ENCODE results near the gene CAMK2N2. TPM values are rescaled to one million over a fixed set of nuclear protein-coding genes. Genes with fewer than 3 reads are reported as not detected.

Gene CAMK2N2
- total RNA-seq, 1 experiment from 2014 or later = 2.2 TPM

GRCh38 chr3:184290331-184290730 is 29.0 kb upstream of the CAMK2N2 start:
- H2AFZ ChIP-seq = no peak overlapping the region

DNA sequence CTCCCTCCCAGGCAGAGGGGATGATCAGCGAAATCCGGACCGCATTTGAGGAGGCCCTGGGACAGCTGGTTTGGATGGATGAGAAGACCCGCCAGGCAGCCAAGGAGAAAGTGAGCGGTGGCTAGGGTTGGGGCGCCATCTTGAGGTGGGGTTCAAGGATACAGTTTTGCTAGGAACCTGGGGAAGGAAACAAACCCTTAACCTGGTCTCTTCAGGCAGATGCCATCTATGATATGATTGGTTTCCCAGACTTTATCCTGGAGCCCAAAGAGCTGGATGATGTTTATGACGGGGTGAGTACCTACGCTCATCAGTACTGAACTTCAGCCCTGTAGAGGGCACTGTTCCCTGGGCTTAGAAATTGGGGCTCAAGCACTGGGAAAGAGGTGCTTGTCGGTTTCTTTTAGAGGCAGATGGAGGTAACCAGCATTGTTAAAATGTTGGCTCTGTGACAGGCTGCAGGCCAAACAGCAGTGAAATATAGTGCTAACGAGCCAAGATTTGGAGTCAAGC is 28.1 kb upstream of the CAMK2N2 start:
- Histone ChIP-seq H2AFZ (no peak overlapping the region), H3K36me3 (ENCODE audit: low read depth) (no peaks in the 10 kb centered on the region), H3F3A (ENCODE audit: insufficient read depth, low read depth) (no peaks in the 10 kb centered on the region), H3K4me3 (no peak overlapping the region), H4K20me1 (ENCODE audit: insufficient read depth) (no peaks in the 10 kb centered on the region), H3K27me3 (ENCODE audit: insufficient read depth, low read depth) (no peaks in the 10 kb centered on the region; the same call in 1 of the 2 replicates), H3K27ac (no peak overlapping the region), H3K79me2 (ENCODE audit: low read depth) (no peaks in the 10 kb centered on the region), H3K4me2 (no peak overlapping the region), H3K9me2 (ENCODE audit: insufficient read depth) (no peaks in the 10 kb centered on the region), H3K9me3 (ENCODE audit: insufficient read depth, low read depth) (no peaks in the 10 kb centered on the region), H3K4me1 (replicated peaks; ENCODE audit: insufficient read depth) (no peaks in the 10 kb centered on the region)
- ChIA-PET CTCF (interaction anchor here (0.5 to 1.3 kb wide), 4 partner anchors 64 to 394 kb away, joined by 3 to 10 read pairs (median 6); no protein-coding TSS in a partner anchor), POLR2A (ENCODE audit: unreplicated experiment) (no interaction called here)
- intact Hi-C loops (cut with micrococcal nuclease; ENCODE audit: unreplicated experiment) = loop anchor here (1.0 to 10.0 kb wide), 9 partner anchors 39 to 1167 kb away; partner anchors contain the start of gene MAP6D1
- TF ChIP-seq, protein P1, sequence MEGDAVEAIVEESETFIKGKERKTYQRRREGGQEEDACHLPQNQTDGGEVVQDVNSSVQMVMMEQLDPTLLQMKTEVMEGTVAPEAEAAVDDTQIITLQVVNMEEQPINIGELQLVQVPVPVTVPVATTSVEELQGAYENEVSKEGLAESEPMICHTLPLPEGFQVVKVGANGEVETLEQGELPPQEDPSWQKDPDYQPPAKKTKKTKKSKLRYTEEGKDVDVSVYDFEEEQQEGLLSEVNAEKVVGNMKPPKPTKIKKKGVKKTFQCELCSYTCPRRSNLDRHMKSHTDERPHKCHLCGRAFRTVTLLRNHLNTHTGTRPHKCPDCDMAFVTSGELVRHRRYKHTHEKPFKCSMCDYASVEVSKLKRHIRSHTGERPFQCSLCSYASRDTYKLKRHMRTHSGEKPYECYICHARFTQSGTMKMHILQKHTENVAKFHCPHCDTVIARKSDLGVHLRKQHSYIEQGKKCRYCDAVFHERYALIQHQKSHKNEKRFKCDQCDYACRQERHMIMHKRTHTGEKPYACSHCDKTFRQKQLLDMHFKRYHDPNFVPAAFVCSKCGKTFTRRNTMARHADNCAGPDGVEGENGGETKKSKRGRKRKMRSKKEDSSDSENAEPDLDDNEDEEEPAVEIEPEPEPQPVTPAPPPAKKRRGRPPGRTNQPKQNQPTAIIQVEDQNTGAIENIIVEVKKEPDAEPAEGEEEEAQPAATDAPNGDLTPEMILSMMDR (conservative IDR thresholded peaks at IDR 0.05) = peak; percentile 81
- no peak for TF ChIP-seq EZH2 (IDR thresholded peaks at IDR 0.05; ENCODE audit: low read depth)
- no TSS peak for BruUV-seq (replicated peaks)
- peak; percentile 63 to 75 for DNase-seq

More at GRCh38 chr3:184290331-184290730, 29.0 kb upstream of the CAMK2N2 start:
- no peaks in the 10 kb centered on the region; the same call in 1 of the 2 replicates for H3K27me3 ChIP-seq (ENCODE audit: insufficient read depth, low read depth)
- no peaks in the 10 kb centered on the region for H3K9me2 ChIP-seq (ENCODE audit: insufficient read depth)
- no peak overlapping the region for H3K4me3 ChIP-seq
- BruUV-seq (replicated peaks) = no TSS peak
- TF ChIP-seq EZH2 (IDR thresholded peaks at IDR 0.05; ENCODE audit: low read depth) = no peak
- TF ChIP-seq, protein P1 (conservative IDR thresholded peaks at IDR 0.05) = no peak
- ChIA-PET POLR2A (ENCODE audit: unreplicated experiment) (no interaction called here), CTCF (no interaction called here)
- no peaks in the 10 kb centered on the region for H3K9me3 ChIP-seq (ENCODE audit: insufficient read depth, low read depth)
- intact Hi-C loops (cut with micrococcal nuclease; ENCODE audit: unreplicated experiment) = no loop called here
- no peaks in the 10 kb centered on the region for H3F3A ChIP-seq (ENCODE audit: insufficient read depth, low read depth)
- no peaks in the 10 kb centered on the region for H3K36me3 ChIP-seq (ENCODE audit: low read depth)
- H3K27ac ChIP-seq = no peak overlapping the region
- H3K4me2 ChIP-seq = no peak overlapping the region
- no peak for DNase-seq
- no peaks in the 10 kb centered on the region for H3K4me1 ChIP-seq (replicated peaks; ENCODE audit: insufficient read depth)
- no peaks in the 10 kb centered on the region for H4K20me1 ChIP-seq (ENCODE audit: insufficient read depth)
- H3K79me2 ChIP-seq (ENCODE audit: low read depth) = no peaks in the 10 kb centered on the region

GRCh38 chr3:184284696-184285095 is 23.3 kb upstream of the CAMK2N2 start:
- intact Hi-C loops (cut with micrococcal nuclease; ENCODE audit: unreplicated experiment) = loop anchor here (1.0 to 10.0 kb wide), 4 partner anchors 139 to 820 kb away; partner anchors contain the start of gene MAP6D1

More at GRCh38 chr3:184284696-184285095, 23.3 kb upstream of the CAMK2N2 start:
- H3K4me2 ChIP-seq = no peak overlapping the region
- no peaks in the 10 kb centered on the region for H3K9me2 ChIP-seq (ENCODE audit: insufficient read depth)
- TF ChIP-seq, protein P1 (conservative IDR thresholded peaks at IDR 0.05) = peak; percentile 72
- no peak for TF ChIP-seq EZH2 (IDR thresholded peaks at IDR 0.05; ENCODE audit: low read depth)
- BruUV-seq (replicated peaks) = no TSS peak
- no peaks in the 10 kb centered on the region for H3K79me2 ChIP-seq (ENCODE audit: low read depth)
- no peak overlapping the region for H3K4me3 ChIP-seq
- peak; percentile 67 for DNase-seq
- H3K9me3 ChIP-seq (ENCODE audit: insufficient read depth, low read depth) = no peaks in the 10 kb centered on the region
- no peaks in the 10 kb centered on the region for H3K4me1 ChIP-seq (replicated peaks; ENCODE audit: insufficient read depth)
- H3K36me3 ChIP-seq (ENCODE audit: low read depth) = no peaks in the 10 kb centered on the region
- no peak overlapping the region for H2AFZ ChIP-seq
- H3K27me3 ChIP-seq (ENCODE audit: insufficient read depth, low read depth) = peaks cover 13% of the 10 kb centered on the region; the same call in 1 of the 2 replicates
- no peaks in the 10 kb centered on the region for H4K20me1 ChIP-seq (ENCODE audit: insufficient read depth)
- ChIA-PET POLR2A (ENCODE audit: unreplicated experiment) (no interaction called here), CTCF (interaction anchor here (0.7 to 1.6 kb wide), 2 partner anchors 36 to 389 kb away, joined by 5 to 12 read pairs; partner anchors contain the start of gene ALG3)
- no peak overlapping the region for H3K27ac ChIP-seq
- no peaks in the 10 kb centered on the region for H3F3A ChIP-seq (ENCODE audit: insufficient read depth, low read depth)
